ENCODE data around the gene PSAP.

PSAP gene

DNA sequence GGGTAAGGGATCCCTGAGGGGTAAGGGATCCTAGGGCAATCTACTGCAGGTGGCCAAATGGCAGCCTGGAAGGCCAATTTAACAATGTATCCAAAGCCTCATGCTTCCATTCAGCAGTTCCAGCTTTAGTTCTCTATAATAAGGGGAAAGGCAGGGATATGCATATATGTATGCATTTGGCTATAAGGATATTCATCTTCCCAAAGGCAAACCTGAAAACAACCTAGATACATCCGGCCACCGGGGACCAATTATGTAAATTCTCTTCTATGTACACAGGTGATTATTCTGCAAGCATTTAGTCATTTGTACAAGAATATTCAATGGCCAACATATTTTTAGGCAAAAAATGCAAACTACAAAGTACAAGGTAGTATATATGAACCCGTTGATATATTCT, 26.7 kb downstream of the PSAP start:
- no peak for DNase-seq

- no peak for DNase-seq
Observed at GRCh38 chr10:71823356-71823755, 27.7 kb downstream of the PSAP start.

- no peak for DNase-seq
Observed at GRCh38 chr10:71821909-71822763, 28.9 kb downstream of the PSAP start.

DNA sequence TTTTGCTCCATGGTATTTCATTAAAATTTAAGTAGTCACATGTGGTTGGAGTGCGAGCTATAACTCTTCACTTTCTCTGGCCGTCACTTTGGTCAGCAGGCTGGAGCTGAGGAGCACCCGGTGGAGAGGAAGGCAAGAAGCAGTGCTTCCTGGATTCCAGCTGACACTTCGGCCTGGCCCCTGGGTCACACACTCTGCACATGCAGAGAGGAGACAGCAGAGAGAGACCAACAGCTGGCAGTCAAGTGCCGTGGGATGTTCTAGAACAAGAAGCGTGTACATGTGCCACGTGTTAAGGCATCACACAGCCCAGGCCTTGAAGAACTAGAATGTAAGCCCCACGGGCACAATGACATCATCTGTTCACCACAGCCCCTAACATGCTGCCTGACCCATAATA, 30.1 kb downstream of the PSAP start:
- no peak for DNase-seq

DNA sequence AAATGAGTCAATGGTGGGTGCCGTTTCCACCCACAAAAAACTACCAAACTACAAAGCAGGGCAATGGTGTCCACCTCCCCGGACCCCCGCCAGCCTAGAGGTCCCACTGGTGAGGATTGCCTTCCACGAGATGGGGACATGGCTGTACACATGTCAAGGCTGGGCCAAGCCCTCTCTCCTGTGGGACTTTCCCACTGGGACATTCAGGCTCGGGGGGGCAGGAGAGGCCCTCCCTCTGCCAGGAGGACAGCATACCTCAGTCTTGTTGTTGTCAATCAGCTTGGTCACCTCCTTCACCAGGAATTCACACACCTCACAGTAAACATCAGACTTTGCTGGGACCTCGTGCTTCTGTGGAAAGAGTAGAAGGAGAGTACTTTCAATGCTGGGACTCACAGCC, 31.1 kb downstream of the PSAP start:
- no peak for DNase-seq

- DNase-seq = no peak
Observed at GRCh38 chr10:71819441-71819861, 31.6 kb downstream of the PSAP start.

GRCh38 chr10:71818674-71819260, 32.3 kb downstream of the PSAP start:
- no peak for DNase-seq

DNA sequence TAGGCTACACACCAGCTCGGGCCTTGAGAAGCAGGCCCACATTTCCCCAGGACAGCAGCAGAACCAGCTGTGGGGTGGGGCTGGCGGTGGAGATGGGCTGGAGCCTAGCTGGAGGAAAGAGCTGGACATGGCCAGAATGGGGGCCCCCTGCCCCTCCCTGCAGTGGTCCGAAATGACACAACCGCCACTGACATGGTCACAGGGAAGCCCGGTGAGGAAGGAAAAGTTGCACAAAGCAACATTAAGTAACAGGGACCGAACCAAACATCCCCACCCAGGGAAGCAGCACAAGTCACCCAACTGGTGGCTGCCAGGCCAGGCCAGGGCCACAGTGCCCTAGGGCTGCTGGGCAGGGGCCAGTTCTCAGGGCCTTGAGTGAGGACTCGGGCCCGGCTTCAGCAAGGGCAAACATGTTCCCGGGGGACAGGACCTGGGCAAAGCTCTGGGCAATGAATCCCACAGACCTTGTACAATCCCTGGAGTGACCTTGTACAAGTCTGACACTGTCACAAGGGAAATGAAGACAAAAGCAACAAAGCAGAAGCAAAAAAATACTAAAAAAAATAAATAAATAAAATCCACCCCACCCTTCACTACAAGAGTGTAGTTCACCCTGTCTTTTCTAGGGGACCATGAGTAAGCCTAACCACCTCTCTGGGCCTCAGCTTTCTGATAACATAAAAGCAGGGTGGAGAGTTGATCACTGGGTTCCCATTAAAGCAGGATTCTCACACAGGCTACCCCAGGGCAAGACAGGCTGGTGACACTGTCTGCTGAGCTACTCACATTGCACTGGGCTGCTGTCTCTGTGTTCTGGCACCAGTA, 33.0 kb downstream of the PSAP start:
- no peak for DNase-seq

GRCh38 chr10:71816936-71817618, 34.0 kb downstream of the PSAP start:
- no peak for DNase-seq

DNA sequence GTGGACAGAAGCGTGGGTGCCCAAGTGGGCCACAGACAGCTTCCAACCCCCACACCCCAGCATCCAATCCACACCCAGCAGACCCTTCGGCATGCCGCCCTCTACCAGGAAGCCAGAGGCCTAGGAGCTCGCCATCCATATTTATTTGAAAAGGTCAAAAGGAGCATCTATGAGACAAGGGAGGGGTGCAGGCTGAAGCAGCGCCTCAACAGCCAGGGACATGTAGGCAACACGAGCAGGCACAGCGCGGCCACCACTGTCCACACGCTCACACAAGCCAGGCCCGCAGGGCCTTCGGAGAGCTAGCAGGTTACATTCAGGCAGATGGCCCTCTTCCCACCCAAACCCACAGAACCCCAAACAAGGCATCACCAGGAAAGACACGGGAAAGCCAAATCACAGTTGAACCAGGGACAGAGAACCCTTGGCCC, 34.6 kb downstream of the PSAP start:
- DNase-seq = no peak

DNA sequence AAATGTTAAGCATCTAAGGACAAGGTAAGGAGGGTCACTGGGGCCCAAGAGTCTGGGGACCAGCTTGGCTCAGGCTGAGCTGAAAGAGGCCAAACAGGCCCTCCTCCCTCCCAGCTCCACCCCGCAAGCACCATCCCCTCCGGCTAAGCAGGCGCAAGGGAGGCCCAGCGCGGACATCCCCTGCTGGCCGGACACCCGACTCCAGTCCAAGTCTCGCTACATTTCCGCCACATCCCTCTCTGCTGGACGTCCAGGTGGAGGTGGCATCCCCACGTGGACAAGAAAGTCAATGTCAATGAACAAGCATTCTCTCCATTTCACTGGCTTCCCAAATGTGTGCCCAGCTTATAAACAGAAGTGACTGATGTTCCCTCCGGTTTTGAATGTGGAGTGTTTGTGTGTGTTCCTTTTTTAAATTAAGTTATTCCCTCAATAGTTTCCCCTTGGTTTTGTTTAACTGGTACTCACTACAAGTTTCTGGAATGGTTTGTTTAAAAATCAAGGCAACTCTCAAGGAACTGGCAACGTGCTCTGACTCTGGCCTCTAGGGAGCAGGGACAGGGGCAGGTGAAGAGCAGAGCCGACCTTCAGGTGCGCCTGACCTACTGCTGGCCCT, 35.4 kb downstream of the PSAP start:
- no peak for DNase-seq

DNA sequence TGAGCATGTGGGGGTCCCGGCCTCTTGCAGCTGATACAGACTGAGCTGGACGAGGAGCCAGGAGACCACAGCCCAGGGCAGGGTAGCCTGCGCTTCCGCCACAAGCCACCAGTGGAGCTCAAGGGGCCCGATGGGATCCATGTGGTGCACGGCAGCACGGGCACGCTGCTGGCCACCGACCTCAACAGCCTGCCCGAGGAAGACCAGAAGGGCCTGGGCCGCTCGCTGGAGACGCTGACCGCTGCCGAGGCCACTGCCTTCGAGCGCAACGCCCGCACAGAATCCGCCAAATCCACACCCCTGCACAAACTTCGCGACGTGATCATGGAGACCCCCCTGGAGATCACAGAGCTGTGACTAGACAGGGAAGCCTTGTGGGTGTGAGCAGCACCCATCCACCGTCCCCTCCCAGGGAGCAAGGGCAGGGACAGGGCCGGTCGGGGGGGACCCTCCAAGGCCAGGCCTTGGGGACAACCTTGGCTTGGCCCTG, 36.1 kb downstream of the PSAP start:
- DNase-seq = no peak

DNA sequence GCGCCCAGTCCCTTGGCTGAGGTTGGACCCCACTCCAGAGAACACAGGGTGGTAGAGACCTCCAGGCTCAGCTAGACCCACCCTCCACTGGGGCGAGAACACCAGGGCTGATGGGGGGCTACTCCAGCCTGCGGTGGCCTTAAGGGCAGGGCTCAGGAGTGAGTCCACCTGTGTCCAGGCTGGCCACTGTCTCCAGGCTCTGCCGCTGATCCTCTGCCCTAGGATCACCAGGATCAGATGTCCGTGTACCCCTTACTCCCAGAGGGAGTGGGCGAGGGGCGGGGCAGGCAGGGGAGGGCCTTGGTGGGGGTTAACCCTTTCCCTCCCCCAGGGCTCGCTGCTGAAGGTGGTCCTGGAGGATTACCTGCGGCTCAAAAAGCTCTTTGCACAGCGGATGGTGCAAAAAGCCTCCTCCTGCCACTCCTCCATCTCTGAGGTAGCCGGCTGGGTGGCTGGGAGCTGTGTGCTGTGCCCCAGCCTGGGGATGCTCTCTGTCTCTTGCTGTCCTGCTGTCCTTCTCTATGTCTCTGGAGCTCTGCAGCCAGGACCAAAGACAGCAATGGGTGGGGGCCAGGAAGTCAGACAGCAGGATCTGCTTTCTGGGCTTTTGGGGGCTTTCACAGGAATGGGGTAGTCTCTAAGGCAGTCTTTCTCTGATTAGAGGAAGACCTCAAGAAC, 38.0 kb downstream of the PSAP start:
- DNase-seq = no peak

DNA sequence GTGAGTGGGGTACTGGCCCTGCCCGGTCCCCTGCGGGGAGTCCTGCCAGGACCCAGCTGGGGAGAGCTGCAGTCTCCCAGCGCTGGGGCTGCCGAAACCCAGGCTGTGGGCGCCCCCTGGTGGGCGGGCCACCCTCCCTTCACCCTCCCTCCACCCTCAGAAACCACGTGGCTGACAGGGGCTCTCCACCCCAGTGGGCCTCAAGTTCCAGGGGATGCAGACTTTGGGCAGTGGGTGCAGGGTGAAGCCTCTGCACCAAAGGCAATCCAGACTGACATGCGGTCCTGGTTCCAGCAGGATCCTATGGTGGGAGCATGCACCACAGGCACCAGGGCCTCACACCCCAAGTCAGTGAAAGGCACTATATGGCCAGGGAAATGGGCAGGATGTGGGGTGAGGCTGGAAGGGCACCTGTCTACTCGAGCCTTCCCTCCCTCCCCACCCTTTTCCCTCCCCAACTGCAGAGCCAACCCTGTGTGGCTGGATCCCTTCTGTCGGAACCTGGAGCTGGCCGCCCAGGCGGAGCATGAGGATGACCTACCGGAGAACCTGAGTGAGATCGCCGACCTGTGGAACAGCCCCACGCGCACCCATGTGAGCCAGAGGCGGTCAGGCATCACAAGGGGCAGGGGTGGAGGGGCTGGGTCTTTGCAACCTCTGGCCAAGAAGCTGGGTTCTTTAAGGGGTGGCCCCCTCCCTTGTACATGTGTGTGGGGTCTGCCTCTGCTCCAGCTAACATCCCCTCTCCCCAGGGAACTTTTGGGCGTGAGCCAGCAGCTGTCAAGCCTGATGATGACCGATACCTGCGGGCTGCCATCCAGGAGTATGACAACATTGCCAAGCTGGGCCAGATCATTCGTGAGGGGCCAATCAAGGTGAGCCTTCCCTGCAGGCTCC, 38.8 kb downstream of the PSAP start:
- peak; percentile 37 for DNase-seq

GRCh38 chr10:71811351-71811750, 39.7 kb downstream of the PSAP start:
- no peak for DNase-seq

- no peak for DNase-seq
Observed at GRCh38 chr10:71810048-71810750, 40.9 kb downstream of the PSAP start.

DNA sequence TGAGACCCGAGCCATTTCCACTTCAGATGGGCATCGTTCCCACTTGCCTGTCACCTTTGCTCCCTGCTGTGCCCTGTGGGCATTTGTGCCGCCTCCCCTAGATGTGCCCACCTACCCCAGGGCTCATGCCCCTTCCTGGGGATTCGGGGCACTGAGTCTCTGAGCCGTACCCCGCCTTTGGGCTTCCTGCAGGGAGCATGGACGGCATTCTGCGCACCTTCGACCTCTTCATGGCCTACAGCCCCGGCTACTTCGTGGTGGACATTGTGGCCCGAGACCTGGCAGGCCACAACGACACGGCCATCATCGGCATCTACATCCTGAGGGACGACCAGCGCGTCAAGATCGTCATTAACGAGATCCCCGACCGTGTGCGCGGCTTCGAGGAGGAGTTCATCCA, 41.4 kb downstream of the PSAP start:
- no peak for DNase-seq

DNA sequence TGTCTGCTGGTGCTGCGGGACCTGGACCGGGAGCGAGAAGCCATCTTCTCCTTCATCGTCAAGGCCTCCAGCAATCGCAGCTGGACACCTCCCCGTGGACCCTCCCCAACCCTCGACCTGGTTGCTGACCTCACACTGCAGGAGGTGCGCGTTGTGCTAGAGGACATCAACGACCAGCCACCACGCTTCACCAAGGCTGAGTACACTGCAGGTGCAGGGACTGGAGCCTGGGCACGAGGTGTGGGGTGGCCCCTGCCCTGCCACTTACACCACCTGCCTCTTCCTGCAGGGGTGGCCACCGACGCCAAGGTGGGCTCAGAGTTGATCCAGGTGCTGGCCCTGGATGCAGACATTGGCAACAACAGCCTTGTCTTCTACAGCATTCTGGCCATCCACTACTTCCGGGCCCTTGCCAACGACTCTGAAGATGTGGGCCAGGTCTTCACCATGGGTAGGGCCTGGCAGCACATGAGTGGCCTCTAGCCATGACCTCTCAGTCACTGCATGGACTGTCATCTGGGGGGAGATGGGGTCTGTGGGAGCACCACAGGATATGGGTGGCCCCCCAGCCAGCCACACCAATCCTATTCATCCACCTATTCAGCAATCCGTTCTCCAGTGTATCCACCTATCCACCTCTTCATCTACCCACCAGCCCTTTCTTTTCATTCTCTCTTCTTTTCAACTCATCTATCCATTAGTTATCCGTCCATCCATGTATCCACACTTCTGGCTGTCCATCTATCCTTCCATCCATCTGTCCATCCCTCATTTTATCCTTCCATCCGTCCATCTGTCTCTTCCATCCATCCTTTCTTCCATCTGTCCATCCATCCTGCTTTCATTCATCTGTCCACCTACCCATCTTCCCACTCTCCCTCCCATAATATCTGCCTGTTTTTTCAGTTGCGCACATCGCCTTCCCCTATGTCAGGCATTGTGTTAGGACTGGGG, 43.2 kb downstream of the PSAP start:
- DNase-seq = no peak
